Hematopoietic multipotent progenitor cell treated with erythropoietin and hydrocortisone succinate and interleukin-3 and kit ligand, for 4 days (in vitro differentiated cells): ENCODE results near the gene FAM153A.
"Not testable (repeated sequence)": the region's sequence is repeated elsewhere in the genome, so short reads cannot be mapped to it uniquely, and the experiment has no call there.

ENCODE experiments used
- DNase-seq: peaks from one replicate; pipeline ENCODE4 v3.0.0-alpha.2; 2015

The FAM153A gene

GRCh38 chr5:177723831-177724485 is 58.7 kb downstream of the FAM153A start:
- DNase-seq, result not testable (repeated sequence)

GRCh38 chr5:177722829-177723228 is 59.9 kb downstream of the FAM153A start:
- DNase-seq, result not testable (repeated sequence)

- DNase-seq, result not testable (repeated sequence)
These were observed 62.7 kb downstream of the FAM153A start for GRCh38 chr5:177719989-177720388.

- DNase-seq, result not testable (repeated sequence)
These were observed 67.3 kb downstream of the FAM153A start for GRCh38 chr5:177715423-177715822.

- DNase-seq, result not testable (repeated sequence)
These were observed 86.6 kb downstream of the FAM153A start for GRCh38 chr5:177696100-177696499.

GRCh38 chr5:177695356-177695930 is 87.3 kb downstream of the FAM153A start:
- not testable (repeated sequence) for DNase-seq

- not testable (repeated sequence) for DNase-seq
These were observed 88.2 kb downstream of the FAM153A start for GRCh38 chr5:177694518-177694835.

GRCh38 chr5:177693671-177694517 is 88.8 kb downstream of the FAM153A start:
- not testable (repeated sequence) for DNase-seq

GRCh38 chr5:177692969-177693368 is 89.7 kb downstream of the FAM153A start:
- not testable (repeated sequence) for DNase-seq

- DNase-seq, result not testable (repeated sequence)
These were observed 90.2 kb downstream of the FAM153A start for GRCh38 chr5:177692507-177692906.

GRCh38 chr5:177689011-177689610 is 93.6 kb downstream of the FAM153A start:
- not testable (repeated sequence) for DNase-seq

GRCh38 chr5:177688091-177688490 is 94.6 kb downstream of the FAM153A start:
- not testable (repeated sequence) for DNase-seq

GRCh38 chr5:177681920-177682319 is 100.8 kb downstream of the FAM153A start:
- DNase-seq, result not testable (repeated sequence)
